Stimulated activated naive CD8-positive, alpha-beta T cell treated with anti-CD3 and anti-CD28 coated beads, Interleukin-15, amount 100 ng/mL, for 72 hours (primary cell): ENCODE results near the gene SLX4IP.
"Not testable (repeated sequence)": the region's sequence is repeated elsewhere in the genome, so short reads cannot be mapped to it uniquely, and the experiment has no call there.

Experiments used
- ATAC-seq: fragments of 150-1000 bp; cut with Tn5 transposase; 2 replicates; pipeline ENCODE4 v1.10.0; 2021; ENCODE audit warnings: mild to moderate bottlenecking, moderate library complexity
- DNase-seq, 2 donors: peaks; one replicate each; pipeline ENCODE4 v3.0.0; 2021 to 2022
- H3K27ac Mint-ChIP-seq, 2 donors: one replicate each; pipeline ENCODE4 v1.8.0; 2022; ENCODE audit warnings: mild to moderate bottlenecking in 2 of 2, mixed read lengths in 2 of 2, moderate library complexity in 2 of 2
- H3K27me3 Mint-ChIP-seq: one replicate; pipeline ENCODE4 v1.8.0; 2022; ENCODE audit warnings: mixed read lengths
- H3K4me1 Mint-ChIP-seq: one replicate; pipeline ENCODE4 v1.8.0; 2022; ENCODE audit warnings: mild to moderate bottlenecking, mixed read lengths
- H3K4me3 Mint-ChIP-seq, 2 donors: one replicate each; pipeline ENCODE4 v1.8.0; 2022; ENCODE audit warnings: mild to moderate bottlenecking in 2 of 2, mixed read lengths in 2 of 2, moderate library complexity in 1 of 2
- H3K9me3 Mint-ChIP-seq, 2 donors: one replicate each; pipeline ENCODE4 v1.8.0; 2022; ENCODE audit warnings: mixed read lengths in 2 of 2

SLX4IP gene

GRCh38 chr20:10586296-10586695 is 151.2 kb downstream of the SLX4IP start:
- DNase-seq (no peak), ATAC-seq (no peak)
- Mint-ChIP-seq H3K27ac (no peak overlapping the region), H3K27me3 (no peaks in the 10 kb centered on the region), H3K4me3 (no peak overlapping the region), H3K9me3 (peaks cover 0 to 9% of the 10 kb centered on the region in 2 donors), H3K4me1 (no peaks in the 10 kb centered on the region)

- ATAC-seq, H3K27ac Mint-ChIP-seq, H3K9me3 Mint-ChIP-seq, H3K27me3 Mint-ChIP-seq, H3K4me3 Mint-ChIP-seq, H3K4me1 Mint-ChIP-seq, DNase-seq: not testable (repeated sequence)
Measured at GRCh38 chr20:10590446-10590845, 155.3 kb downstream of the SLX4IP start.

GRCh38 chr20:10590950-10591671 is 156.0 kb downstream of the SLX4IP start:
- no peak for DNase-seq
- Mint-ChIP-seq H3K27me3 (no peaks in the 10 kb centered on the region), H3K9me3 (peaks cover 0 to 3% of the 10 kb centered on the region in 2 donors), H3K27ac (no peak overlapping the region), H3K4me1 (no peaks in the 10 kb centered on the region), H3K4me3 (no peak overlapping the region)
- no peak for ATAC-seq

- H3K4me1 Mint-ChIP-seq: no peaks in the 10 kb centered on the region
- no peaks in the 10 kb centered on the region for H3K9me3 Mint-ChIP-seq
- H3K27ac Mint-ChIP-seq: no peak overlapping the region
- no peak overlapping the region for H3K4me3 Mint-ChIP-seq
- ATAC-seq (no peak), DNase-seq (no peak)
- no peaks in the 10 kb centered on the region for H3K27me3 Mint-ChIP-seq
Measured at GRCh38 chr20:10591946-10592521, 156.9 kb downstream of the SLX4IP start.

- no peak overlapping the region for H3K27ac Mint-ChIP-seq
- peaks cover 9% of the 10 kb centered on the region for H3K4me1 Mint-ChIP-seq
Measured at GRCh38 chr20:10594296-10594868, 159.3 kb downstream of the SLX4IP start.

GRCh38 chr20:10595266-10595665 is 160.2 kb downstream of the SLX4IP start:
- no peak for ATAC-seq
- H3K27ac Mint-ChIP-seq: peak overlapping the region in 1 of 2 donors; percentile 69
- H3K4me3 Mint-ChIP-seq: no peak overlapping the region
- no peak for DNase-seq
- peaks cover 9% of the 10 kb centered on the region for H3K4me1 Mint-ChIP-seq
- no peaks in the 10 kb centered on the region for H3K27me3 Mint-ChIP-seq
- H3K9me3 Mint-ChIP-seq: no peaks in the 10 kb centered on the region

More at GRCh38 chr20:10594296-10594868, 159.3 kb downstream of the SLX4IP start:
- Mint-ChIP-seq H3K4me3 (no peak overlapping the region), H3K9me3 (no peaks in the 10 kb centered on the region), H3K27me3 (no peaks in the 10 kb centered on the region)
- ATAC-seq (no peak), DNase-seq (no peak)

- DNase-seq (no peak), ATAC-seq (no peak)
- Mint-ChIP-seq H3K4me1 (peaks cover 9% of the 10 kb centered on the region), H3K27ac (peak overlapping the region in 1 of 2 donors; percentile 28), H3K4me3 (no peak overlapping the region), H3K9me3 (no peaks in the 10 kb centered on the region), H3K27me3 (no peaks in the 10 kb centered on the region)
Measured at GRCh38 chr20:10595985-10596384, 160.9 kb downstream of the SLX4IP start.

GRCh38 chr20:10596710-10597121 is 161.6 kb downstream of the SLX4IP start:
- DNase-seq (no peak), ATAC-seq (no peak)
- Mint-ChIP-seq H3K9me3 (no peaks in the 10 kb centered on the region), H3K27me3 (no peaks in the 10 kb centered on the region), H3K27ac (no peak overlapping the region), H3K4me1 (peaks cover 9% of the 10 kb centered on the region), H3K4me3 (no peak overlapping the region)

GRCh38 chr20:10597637-10598036 is 162.5 kb downstream of the SLX4IP start:
- DNase-seq: no peak
- peaks cover 9% of the 10 kb centered on the region for H3K4me1 Mint-ChIP-seq
- H3K27me3 Mint-ChIP-seq: no peaks in the 10 kb centered on the region
- no peaks in the 10 kb centered on the region for H3K9me3 Mint-ChIP-seq
- no peak overlapping the region for H3K27ac Mint-ChIP-seq
- H3K4me3 Mint-ChIP-seq: no peak overlapping the region
- no peak for ATAC-seq

GRCh38 chr20:10602221-10602871 is 167.2 kb downstream of the SLX4IP start:
- no peak for ATAC-seq
- Mint-ChIP-seq H3K9me3 (no peaks in the 10 kb centered on the region), H3K4me1 (peaks cover 15% of the 10 kb centered on the region), H3K27ac (peak overlapping the region in 1 of 2 donors; percentile 47), H3K4me3 (no peak overlapping the region), H3K27me3 (no peaks in the 10 kb centered on the region)
- no peak for DNase-seq

GRCh38 chr20:10603378-10603777 is 168.3 kb downstream of the SLX4IP start:
- Mint-ChIP-seq H3K4me3 (no peak overlapping the region), H3K27ac (peak overlapping the region in 1 of 2 donors; percentile 3), H3K27me3 (no peaks in the 10 kb centered on the region), H3K4me1 (peaks cover 14% of the 10 kb centered on the region), H3K9me3 (no peaks in the 10 kb centered on the region)
- DNase-seq (no peak), ATAC-seq (peak; percentile 73)

GRCh38 chr20:10603971-10604864 is 169.1 kb downstream of the SLX4IP start:
- ATAC-seq (no peak), DNase-seq (no peak)
- no peaks in the 10 kb centered on the region for H3K9me3 Mint-ChIP-seq
- H3K4me3 Mint-ChIP-seq: no peak overlapping the region
- no peak overlapping the region for H3K27ac Mint-ChIP-seq
- no peaks in the 10 kb centered on the region for H3K27me3 Mint-ChIP-seq
- peaks cover 6% of the 10 kb centered on the region for H3K4me1 Mint-ChIP-seq

GRCh38 chr20:10604865-10605440 is 169.8 kb downstream of the SLX4IP start:
- no peak for ATAC-seq
- Mint-ChIP-seq H3K4me1 (peaks cover 6% of the 10 kb centered on the region), H3K4me3 (no peak overlapping the region), H3K27ac (no peak overlapping the region), H3K27me3 (no peaks in the 10 kb centered on the region), H3K9me3 (no peaks in the 10 kb centered on the region)
- DNase-seq: no peak

GRCh38 chr20:10605547-10606195 is 170.6 kb downstream of the SLX4IP start:
- Mint-ChIP-seq H3K27ac (no peak overlapping the region), H3K4me1 (peaks cover 6% of the 10 kb centered on the region), H3K27me3 (no peaks in the 10 kb centered on the region)

More at GRCh38 chr20:10605547-10606195, 170.6 kb downstream of the SLX4IP start:
- H3K9me3 Mint-ChIP-seq: no peaks in the 10 kb centered on the region
- no peak overlapping the region for H3K4me3 Mint-ChIP-seq
- ATAC-seq (no peak), DNase-seq (no peak)
